Measurements from ENCODE around the gene ASRGL1.
"Not testable (repeated sequence)": the region's sequence is repeated elsewhere in the genome, so short reads cannot be mapped to it uniquely, and the experiment has no call there.

The ASRGL1 gene

GRCh38 chr11:62338218-62338617 lies 970 bp downstream of the ASRGL1 start:
- H3K4me3 ChIP-seq (ENCODE audit: low read depth, low read length), result peak overlapping the region; percentile 60
- DNase-seq (ENCODE audit: low read depth), result no peak
- TF ChIP-seq CTCF (IDR thresholded peaks at IDR 0.05; ENCODE audit: low read depth, low read length, missing control alignments), result no peak
- in situ Hi-C loops (cut with HindIII; ENCODE audit: low sequenced_read_pairs), result no loop called here

GRCh38 chr11:62340269-62340901 lies 3.1 kb downstream of the ASRGL1 start:
- TF ChIP-seq CTCF (IDR thresholded peaks at IDR 0.05; ENCODE audit: low read depth, low read length, missing control alignments), result peak; percentile 87
- no peak overlapping the region for H3K4me3 ChIP-seq (ENCODE audit: low read depth, low read length)
- in situ Hi-C loops (cut with HindIII; ENCODE audit: low sequenced_read_pairs), result no loop called here
- peak; percentile 20 for DNase-seq (ENCODE audit: low read depth)

- no peak for DNase-seq (ENCODE audit: low read depth)
These were observed 4.3 kb downstream of the ASRGL1 start for GRCh38 chr11:62341588-62341987.

GRCh38 chr11:62343646-62344190 lies 6.5 kb downstream of the ASRGL1 start:
- in situ Hi-C loops (cut with HindIII; ENCODE audit: low sequenced_read_pairs); DNase-seq (ENCODE audit: low read depth); H3K4me3 ChIP-seq (ENCODE audit: low read depth, low read length): not testable (repeated sequence)

More at GRCh38 chr11:62341588-62341987, 4.3 kb downstream of the ASRGL1 start:
- in situ Hi-C loops (cut with HindIII; ENCODE audit: low sequenced_read_pairs), result no loop called here
- no peak for TF ChIP-seq CTCF (IDR thresholded peaks at IDR 0.05; ENCODE audit: low read depth, low read length, missing control alignments)
- no peak overlapping the region for H3K4me3 ChIP-seq (ENCODE audit: low read depth, low read length)

GRCh38 chr11:62344210-62344609 lies 7.0 kb downstream of the ASRGL1 start:
- in situ Hi-C loops (cut with HindIII; ENCODE audit: low sequenced_read_pairs), result no loop called here

GRCh38 chr11:62345861-62346260 lies 8.6 kb downstream of the ASRGL1 start:
- no peak overlapping the region for H3K4me3 ChIP-seq (ENCODE audit: low read depth, low read length)

More at GRCh38 chr11:62344210-62344609, 7.0 kb downstream of the ASRGL1 start:
- no peak for DNase-seq (ENCODE audit: low read depth)
- H3K4me3 ChIP-seq (ENCODE audit: low read depth, low read length), result no peak overlapping the region
- TF ChIP-seq CTCF (IDR thresholded peaks at IDR 0.05; ENCODE audit: low read depth, low read length, missing control alignments), result no peak

More at GRCh38 chr11:62345861-62346260, 8.6 kb downstream of the ASRGL1 start:
- DNase-seq (ENCODE audit: low read depth), result no peak
- no peak for TF ChIP-seq CTCF (IDR thresholded peaks at IDR 0.05; ENCODE audit: low read depth, low read length, missing control alignments)
- in situ Hi-C loops (cut with HindIII; ENCODE audit: low sequenced_read_pairs), result no loop called here
